ENCODE results near the gene CHRNA4.
"Not testable (repeated sequence)": the region's sequence is repeated elsewhere in the genome, so short reads cannot be mapped to it uniquely, and the experiment has no call there.

Gene CHRNA4

DNA sequence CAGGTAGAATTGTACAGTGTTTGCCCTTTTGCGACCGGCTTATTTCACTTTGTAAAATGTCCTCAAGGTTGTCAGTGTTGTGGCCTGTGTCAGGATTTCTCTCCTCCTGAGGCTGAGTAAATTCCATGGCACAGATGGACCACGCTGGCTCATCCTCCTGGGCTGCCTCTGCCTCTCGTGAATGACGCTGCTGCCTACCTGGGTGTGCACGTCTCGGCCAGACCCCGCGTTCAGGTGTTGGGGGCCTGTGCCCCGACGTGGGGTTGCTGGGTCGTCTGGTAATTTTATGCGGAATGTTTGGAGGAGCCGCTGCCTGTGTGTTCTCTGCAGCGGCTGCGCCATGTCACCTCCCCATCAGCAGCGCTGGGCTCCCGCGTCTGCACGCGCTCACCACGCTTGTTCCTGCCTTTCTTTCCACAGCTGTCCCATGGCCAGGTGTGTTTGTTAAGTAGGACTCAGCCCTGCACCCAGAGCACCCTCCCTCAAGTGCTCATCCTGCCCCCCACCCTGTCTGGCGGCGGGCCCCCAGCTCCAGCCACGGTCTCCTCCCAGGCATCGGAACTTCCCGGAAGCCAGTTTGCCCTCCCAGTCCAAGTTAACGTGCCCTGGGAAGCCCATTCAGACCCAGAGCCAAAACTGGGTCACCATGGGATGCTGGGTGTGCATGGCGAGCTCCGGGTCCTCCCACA lies 36.1 kb upstream of the CHRNA4 start:
- no peak for DNase-seq

DNA sequence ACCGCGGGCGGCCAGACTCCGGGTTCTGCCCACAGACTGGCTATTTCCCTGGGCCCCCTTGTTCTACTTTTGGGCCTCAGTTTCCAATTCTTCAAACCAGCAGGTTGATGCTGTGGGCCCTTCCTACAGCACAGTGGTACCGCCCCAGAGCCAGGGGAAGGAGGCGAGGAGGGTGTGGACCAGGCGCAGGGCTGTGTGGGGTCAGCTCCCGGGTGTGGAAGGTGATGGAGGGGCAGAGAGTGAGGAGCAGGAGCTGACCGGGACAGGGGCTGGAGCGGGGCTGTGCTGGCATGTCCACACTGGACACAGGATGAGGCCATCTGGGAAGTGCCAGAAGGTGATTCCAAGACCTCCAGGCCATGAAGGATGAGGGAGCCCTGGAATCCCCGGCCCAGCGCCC lies 35.2 kb upstream of the CHRNA4 start:
- DNase-seq = no peak

DNA sequence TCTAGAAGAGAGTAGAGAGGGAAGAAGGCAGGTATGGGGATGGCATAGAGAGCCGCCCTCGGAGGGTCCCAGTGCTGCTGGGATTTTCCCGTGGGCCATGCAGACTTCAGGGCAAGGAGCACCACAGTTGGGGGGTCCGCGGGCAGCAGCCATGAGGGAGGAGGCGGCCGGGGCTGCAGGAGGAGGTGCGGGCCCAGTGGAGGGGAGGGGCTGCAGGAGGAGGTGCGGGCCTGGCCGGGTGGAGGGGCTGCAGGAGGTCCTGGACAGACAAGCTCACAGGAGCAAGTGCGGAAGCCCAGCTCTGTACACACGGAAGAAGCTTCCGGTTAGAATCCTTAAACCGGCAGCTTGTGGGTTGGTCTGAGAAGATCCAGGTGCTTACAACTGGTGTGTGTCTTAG lies 34.6 kb upstream of the CHRNA4 start:
- no peak for DNase-seq

DNA sequence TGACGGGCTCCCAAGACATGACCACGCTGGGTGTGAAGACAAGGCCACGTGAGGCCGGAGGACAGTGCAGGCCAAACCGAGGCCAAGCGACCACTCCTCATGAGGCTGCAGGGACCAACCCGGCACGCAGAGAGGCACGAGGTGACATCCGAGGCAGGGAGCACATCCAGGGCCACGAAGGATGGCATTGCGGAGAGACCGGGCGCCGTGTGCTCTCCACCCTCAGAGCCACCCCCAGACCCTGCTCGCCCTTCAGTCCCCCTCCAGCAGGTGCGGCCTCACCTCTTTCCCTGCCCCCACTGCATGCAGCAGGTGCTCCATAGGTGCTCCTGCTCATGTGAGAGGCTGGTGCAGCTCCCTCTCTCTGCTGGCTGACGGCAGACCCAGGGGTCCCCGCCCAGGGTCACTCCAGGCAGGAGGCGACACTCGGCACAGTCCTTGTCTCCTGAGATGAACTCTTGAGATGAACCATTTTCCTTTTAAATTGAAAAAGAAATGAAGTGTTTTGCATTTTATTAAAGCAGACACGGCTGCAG lies 33.8 kb upstream of the CHRNA4 start:
- DNase-seq = no peak

DNA sequence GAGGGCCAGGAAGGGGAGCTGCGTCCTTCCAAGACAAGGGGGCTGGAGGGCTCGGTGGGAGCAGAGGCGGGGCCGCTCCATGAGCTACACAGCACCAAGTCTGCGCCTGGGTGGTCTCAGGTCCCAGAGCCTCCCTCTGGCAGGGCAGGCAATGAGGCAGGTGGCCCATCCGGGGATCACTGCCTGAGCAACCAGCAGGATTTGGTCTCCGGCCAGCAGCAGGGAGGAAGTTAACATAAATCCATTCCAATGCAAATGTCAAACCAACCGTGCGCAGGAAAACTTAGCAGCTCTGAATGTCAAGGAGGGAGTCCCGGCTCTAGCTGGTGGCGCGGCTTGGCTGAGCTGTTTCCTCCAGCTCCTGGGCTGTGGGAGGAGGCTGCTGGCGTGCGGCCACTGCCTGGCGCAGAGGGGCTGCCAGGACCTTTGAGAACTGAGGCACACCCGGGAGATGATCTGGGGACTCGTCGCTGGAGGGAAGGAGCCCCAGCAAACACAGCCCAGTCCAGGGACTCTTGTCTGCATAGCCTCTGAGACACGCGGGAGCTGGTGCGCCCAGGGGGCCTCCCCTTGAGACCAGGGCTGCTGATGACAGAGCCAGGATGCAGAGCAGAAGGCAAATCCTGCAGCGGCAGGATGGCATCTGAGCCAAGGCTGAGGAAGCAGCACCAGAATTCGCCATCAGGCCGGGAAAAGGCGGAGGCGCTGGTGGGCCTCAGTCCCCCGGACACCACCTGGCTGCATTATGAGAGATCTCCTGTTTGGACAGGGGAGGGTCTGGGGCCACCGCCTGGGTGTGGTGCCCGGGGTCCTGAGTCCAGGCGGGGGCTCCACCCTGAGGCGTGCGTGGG lies 33.1 kb upstream of the CHRNA4 start:
- no peak for DNase-seq

DNA sequence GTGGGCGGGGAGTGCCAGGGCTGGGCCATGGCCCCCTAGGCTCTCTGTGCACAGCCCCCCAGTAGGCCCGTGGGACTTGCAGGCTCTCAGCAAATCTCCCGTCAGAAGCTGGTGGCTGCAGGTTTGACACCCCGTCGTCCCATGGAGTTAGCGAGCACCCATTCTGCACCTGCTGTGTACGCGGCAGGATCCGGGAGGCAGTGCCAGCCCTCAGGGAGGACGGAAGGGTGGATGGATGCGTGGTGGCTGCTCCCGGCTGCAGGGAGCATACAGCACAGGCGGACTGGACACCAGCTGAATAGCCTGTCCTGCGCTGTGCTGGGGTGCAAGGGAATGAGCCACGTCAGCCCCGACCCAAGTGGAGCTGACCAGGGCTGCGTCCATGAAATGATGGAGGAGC lies 32.4 kb upstream of the CHRNA4 start:
- no peak for DNase-seq

DNA sequence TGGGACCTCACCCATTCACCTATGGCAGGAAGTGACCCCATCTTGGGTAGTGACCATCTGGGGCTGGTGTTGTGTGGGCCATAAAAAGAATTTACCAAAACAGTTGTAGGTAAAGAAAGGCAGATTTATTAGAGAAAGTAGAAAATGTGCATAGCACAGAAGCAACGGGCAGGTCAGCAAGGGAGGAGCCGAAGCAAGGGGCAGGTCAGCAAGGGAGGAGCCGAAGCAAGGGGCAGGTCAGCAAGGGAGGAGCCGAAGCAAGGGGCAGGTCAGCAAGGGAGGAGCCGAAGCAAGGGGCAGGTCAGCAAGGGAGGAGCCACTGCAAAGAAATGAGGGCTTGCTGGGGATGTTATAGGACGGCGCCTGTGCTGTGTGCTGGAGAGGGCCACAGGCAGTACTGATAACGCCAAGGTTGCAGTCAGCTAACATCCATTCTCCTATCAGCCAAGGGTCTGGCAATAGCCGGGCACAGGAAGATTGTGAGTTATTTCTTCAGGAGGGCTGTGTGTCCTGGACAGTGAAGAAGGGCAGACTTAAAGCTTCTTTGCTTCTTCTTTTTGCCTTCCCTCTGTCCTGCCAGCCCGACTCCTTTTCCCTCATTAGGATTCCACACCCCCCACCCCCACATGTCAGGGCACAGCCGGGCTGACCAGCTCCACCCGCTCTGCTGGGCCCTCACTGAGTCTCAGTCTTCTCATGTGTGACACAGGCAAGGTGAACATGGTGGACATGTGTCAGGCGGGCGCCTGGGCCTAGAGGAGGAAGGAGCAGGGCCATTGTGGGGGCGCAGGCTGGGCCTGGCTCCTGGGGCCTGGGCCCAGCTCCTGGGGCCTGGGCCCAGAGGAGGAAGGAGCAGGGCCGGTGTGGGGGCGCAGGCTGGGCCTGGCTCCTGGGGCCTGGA lies 31.6 kb upstream of the CHRNA4 start:
- DNase-seq = no peak

DNA sequence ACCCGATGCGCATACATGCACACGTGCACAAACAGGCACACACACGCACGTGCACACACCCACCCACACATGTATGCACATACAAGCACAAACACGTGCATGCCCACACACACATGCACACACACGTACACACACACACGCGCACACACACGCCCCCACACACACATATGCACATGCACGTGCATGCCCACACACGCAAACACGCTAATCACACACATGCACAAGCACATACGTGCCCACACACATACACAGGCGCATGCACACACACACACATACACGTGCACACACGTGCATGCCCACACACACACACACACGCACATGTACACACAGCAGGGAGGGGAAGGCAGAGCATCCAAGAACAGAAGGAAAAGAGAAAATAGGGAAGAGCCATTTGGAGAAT lies 26.8 kb upstream of the CHRNA4 start:
- no peak for DNase-seq

DNA sequence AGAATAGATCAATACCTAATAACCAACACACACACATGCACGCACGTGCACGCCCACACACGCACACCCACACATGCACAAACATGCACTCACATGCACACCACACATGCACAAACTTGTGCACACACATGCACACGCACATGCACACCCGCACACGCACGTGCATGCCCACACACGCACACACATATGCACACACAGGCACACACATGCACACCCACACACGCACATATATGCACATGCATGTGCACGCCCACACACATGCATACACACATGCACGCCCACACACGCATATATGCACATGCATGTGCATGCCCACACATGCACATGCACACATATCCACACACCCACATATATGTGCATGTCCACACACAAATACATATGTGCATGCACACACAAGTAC lies 26.2 kb upstream of the CHRNA4 start:
- no peak for DNase-seq

DNA sequence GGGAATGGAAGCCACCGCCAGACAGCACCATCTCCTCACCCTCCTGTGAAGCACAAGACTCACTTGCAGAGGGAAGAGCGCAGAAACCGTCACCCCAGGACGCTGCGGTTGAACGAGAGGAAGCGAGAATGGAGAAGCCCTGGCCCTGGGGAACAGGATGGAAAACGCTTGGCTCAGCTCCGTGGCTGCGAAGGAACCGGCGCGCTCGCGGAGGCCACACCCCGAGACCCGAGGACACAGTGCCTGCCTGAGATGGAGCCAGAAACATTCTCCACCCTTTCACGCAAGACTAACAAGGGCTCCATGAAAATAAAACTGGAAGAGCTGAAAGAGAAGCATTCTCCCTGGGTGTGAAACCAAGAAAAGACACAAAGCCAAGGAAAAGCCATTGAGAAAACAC lies 25.3 kb upstream of the CHRNA4 start:
- DNase-seq = no peak

DNA sequence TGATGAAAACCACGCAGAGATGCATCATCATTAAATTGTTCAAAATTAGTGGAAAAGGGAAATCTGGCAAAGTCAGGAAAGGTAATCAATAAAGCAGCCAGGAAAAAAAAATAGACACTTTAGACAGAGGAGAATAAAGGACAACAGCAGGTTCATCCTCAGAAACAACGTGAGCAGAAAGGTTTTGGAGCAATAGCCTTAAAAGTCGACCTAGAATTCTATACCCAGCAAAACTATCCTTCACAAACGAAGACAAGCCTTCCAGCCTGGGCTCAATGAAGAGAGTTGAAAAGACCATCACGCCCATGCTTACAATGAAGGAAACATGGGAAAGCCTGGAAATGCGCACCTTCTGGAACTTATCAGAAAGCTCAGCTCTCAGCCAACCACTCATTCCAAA lies 24.7 kb upstream of the CHRNA4 start:
- no peak for DNase-seq

DNA sequence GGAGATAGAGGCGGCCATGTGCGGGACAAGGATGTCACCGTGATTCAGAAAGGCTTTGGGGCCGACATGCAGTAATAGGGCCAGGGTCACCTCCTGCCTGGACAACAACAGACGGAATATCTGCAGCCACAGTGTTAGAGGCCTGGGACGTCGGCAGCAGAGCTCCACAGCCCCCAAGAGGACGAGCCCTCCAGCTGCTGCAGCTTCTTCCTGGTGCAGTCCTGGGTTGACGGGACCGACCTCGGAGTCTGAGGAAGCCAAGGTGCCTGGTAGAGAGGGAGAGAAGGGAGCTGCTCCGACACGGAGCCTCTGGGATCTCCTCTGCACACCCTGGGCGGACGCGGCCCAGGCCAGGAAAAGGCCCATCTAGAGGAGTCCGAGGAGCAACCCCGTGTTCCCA lies 23.2 kb upstream of the CHRNA4 start:
- no peak for DNase-seq

DNA sequence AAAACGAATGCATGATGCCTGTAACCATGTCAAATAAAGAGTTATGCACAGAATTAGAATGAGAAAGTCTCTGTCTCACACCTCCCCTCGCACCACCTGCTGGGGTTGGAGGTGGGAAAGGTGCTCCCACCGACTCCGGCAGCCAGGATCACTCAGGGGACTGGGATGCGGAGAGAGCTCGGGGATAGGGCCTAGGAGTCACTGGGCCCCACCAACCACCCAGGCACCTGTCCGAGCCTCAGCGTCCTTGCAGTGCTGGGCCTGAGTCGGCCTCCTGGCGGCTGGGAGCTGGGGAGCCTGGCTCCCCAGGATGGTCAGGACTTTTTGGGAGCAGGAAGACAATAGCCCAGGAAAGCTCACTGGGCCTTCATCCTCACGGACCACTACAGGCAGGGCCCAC lies 22.4 kb upstream of the CHRNA4 start:
- DNase-seq = no peak

DNA sequence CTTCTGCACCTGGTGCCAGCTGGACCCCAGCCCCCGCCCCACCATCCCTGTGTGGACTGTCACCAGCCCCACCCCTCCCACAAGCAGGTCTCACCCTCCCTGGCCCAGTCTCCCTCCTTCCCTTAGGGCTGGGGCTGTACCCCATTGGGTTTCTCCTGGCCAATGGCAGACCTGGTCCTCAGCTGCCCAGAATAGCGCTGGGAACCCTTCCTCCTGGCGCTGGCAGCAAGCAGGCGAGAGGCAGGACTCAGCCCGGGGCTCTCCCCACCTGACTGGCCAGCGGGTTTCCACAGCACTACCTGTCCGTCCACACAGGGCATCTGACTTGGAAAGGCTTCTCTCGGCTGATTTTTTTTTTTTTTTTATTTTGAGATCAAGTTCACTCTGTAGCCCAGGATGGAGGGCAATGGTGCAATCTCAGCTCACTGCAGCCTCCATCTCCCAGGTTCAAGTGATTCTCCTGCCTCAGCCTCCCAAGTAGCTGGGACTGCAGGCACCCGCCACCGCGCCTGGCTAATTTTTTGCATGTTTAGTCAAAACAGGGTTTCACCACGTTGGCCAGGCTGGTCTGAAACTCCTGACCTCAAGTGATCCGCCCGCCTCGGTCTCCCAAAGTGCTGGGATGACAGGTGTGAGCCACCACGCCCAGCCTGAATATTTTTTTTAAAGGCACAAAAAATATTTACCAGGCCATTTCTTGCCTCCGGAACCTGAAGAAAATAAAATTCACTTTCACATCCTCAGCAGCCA lies 21.6 kb upstream of the CHRNA4 start:
- DNase-seq = no peak

DNA sequence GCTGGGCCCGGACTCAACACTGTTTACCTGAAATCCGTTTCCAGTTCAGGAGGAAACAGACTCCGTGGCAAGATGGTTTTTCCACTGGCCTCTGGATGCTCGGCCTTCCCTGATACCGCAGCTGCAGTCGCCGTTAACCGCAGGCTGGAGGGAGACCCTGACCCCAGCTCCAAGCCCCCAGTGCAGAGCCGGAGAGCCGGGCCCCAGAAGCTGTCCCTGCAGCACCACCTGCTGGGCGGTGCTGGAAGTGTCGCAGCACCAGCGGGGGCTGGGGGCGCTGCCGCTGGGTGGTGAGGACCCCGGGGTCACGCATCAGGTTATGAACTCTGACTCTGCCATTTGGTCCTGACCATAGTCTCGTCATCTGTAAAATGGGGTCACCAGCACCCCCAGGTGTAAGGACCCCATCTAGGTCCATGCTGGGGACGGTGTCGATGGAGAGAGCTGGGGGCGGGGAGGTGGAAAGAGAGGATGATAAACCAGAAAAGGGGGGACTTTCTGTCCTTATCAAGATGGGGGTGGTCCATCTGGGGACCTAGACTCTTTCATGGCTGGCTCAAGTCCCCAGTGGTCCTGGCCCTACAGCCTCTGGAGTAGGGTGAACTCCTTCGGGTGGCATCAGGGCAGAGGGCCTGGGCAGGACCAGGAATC lies 20.8 kb upstream of the CHRNA4 start:
- no peak for DNase-seq

DNA sequence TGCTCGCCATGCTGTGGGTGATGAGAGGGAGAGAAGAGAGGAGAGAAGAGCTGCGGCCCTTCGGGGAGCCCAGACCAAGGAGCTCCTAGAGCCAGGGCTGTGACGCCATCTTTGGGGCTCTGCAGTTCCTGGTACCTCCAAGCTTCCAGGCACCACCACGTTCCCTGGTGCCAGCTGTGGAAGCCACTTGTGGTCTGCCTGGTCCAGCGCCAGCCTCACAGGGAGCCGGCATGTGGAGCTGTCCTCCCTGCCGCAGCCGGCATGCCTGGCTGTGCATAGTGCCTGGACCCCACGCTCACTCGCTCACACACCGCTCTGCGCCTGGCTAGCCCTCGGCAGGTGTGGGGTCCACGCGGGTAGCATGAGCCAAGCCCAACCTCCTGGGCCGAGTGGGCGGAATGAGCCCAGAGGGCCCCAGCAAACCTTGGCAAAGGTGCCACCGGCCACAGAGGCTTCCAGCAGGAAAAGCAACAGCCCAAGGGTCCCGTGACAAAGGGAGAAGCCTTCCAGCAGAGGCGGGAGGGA lies 19.3 kb upstream of the CHRNA4 start:
- no peak for DNase-seq

DNA sequence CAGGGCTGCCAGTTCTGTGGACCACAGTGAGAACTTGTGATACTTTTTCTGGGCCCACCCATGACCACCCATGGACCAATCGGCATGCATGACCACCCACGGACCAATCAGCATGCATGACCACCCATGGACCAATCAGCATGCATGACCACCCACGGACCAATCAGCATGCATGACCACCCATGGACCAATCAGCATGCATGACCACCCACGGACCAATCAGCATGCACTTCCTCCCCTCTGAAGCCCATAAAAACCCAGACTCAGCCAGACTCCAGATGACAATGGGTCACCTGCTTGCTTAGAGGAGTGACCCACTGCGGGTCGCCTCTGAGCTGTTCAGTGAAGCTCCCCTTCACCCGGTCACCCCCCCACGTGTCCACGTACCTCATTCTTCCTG lies 18.7 kb upstream of the CHRNA4 start:
- DNase-seq = not testable (repeated sequence)

DNA sequence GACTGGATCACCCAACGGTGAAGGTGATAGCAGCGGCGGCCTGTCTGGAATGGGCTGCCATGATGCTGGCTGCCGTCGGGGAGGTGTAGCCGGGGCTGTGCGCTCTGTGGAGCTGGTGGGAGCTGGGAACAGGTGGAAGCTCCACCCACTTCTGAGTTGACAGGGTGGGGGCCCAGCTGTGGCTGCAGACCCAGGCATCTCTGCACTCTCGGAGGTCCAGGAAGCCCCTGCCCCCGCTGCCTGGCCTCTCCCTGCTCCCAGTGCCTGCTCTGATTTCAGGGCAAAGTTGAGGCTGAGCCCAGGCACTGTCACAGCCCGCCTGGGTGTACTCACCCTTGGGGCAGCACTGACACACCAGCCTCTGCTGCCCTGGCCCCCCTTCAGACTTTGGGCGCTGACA lies 18.1 kb upstream of the CHRNA4 start:
- DNase-seq = no peak

DNA sequence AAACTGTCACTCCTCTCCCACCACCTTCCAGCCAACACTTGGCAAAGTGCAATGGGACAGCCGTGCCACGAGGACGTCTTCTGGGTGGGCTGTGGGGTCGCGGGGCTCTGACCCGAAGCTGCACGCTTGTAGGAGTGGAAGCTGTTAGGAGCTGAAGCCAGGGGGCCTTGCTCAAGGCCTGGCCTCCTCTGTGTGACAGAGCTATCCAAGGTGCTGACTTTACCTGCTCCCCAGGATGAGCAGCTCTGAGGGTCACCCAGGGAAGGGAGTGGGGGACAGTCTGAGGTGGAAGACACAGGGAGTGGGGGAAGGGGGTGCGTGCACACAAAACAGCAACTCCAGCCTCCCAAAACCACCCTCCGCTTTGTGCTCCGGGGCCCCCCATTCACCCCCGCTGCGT lies 17.5 kb upstream of the CHRNA4 start:
- DNase-seq = peak; percentile 74

DNA sequence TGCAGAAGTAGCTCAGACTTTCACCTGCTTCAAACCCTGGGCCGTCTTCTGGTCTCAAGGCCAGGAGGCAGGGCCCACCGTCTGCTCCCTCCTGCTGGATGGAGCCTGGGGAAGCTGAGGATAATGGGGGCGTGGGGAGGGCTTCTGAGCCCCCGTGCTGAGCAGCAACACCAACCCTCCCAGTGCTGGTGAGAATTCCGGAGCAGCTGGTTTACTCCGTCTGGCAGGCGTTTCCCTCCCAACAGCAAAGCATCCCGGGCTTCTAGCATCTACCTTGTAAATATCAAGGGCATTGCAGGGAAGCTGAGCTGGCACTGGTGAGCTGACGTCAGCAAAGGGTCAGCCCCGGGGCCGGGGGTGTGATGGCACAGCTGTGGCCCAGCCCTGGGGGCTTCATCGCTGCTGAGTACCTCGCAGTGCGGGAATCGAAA lies 16.8 kb upstream of the CHRNA4 start:
- DNase-seq = no peak

DNA sequence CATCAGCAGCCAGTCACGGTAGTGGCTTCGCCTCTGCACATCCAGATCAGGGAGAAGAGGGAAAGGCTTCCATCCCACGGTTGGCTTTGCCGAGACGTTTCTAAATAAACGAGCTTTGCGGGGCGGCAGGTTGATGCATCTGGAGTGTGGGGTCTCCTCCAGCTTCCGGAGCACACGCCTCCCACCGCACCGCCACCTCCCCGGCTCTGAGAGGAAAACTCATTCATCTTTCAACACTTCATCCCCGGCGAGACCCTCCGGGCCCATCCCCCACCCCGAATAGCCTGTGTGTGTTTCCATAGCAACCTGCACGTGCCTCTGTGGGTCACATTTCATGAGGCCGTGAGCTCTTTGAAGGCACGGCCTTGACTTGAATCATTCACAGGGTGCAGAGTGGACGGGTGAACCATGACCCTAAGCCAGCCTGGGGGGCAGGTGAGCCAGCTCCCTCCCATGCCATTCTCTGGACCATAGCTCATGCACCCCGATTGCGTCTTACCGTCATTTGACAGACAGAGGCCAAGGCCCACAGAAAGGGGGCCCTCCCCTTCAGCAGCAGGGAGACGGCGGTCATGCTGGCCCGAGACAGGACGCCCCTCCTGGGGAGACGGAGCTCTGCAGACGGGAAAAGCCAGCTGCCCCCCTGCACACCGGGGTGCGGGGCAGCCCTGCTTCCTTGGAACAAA lies 16.2 kb upstream of the CHRNA4 start:
- no peak for DNase-seq
